H1 (cell line): ENCODE measurements around the gene PPID. TPM values are rescaled to one million over a fixed set of nuclear protein-coding genes. Genes with fewer than 3 reads are reported as not detected.

ENCODE experiments used
- CTCF ChIA-PET: fragments of 300-600 bp; sonication (Branson Sonifier 250); formaldehyde crosslinking; loops from one replicate; lab custom pipeline; 2021; ENCODE audit not compliant: partially characterized antibody; lab: Charles Lee
- POLR2A ChIA-PET: fragments of 300-600 bp; sonication (Branson Sonifier 250); formaldehyde crosslinking; loops from one replicate; lab custom pipeline; 2021; ENCODE audit warnings: inconsistent platforms; ENCODE audit not compliant: partially characterized antibody; lab: Charles Lee
- DNase-seq, 2 experiments: peaks; one replicate each; pipeline versions ENCODE4 v3.0.0 to v3.0.0-alpha.2; 2010 to 2022; ENCODE audit warnings: low spot score in 2 of 2, low read depth in 1 of 2, mixed read lengths in 1 of 2
- FAIRE-seq: peaks from 2 replicates; lab custom pipeline; 2011; peaks lifted over from hg19 to GRCh38; lab: Jason Lieb, UNC
- H2AFZ ChIP-seq: 2 replicates; pipeline ENCODE4 v1.8.1; 2012; ENCODE audit warnings: low read length, inconsistent platforms
- H2AK5ac ChIP-seq: 2 replicates; pipeline ENCODE4 v1.6.1; 2013; ENCODE audit warnings: low read depth, low read length
- H2BK120ac ChIP-seq: replicated peaks from 2 replicates; pipeline ENCODE3; 2013; ENCODE audit warnings: low read depth, low read length, inconsistent platforms
- H2BK12ac ChIP-seq: 2 replicates; pipeline ENCODE4 v1.6.1; 2013; ENCODE audit warnings: low read depth, low read length
- H2BK15ac ChIP-seq: 2 replicates; pipeline ENCODE4 v1.6.1; 2013; ENCODE audit warnings: low read length
- H2BK20ac ChIP-seq: 2 replicates; pipeline ENCODE4 v1.6.1; 2013; ENCODE audit warnings: low read length
- H2BK5ac ChIP-seq: 2 replicates; pipeline ENCODE4 v1.6.1; 2013; ENCODE audit warnings: low read depth, low read length
- H3K14ac ChIP-seq: 2 replicates; pipeline ENCODE4 v1.6.1; 2013; ENCODE audit warnings: inconsistent platforms; ENCODE audit not compliant: insufficient read length
- H3K18ac ChIP-seq: 2 replicates; pipeline ENCODE4 v1.6.1; 2013; ENCODE audit warnings: low read length; ENCODE audit errors: extremely low read depth
- H3K23ac ChIP-seq: 2 replicates; pipeline ENCODE4 v1.6.1; 2013; ENCODE audit warnings: inconsistent platforms; ENCODE audit not compliant: insufficient read length
- H3K23me2 ChIP-seq: 2 replicates; pipeline ENCODE4 v1.6.1; 2013; ENCODE audit warnings: low read depth, low read length
- H3K27ac ChIP-seq: 2 replicates; pipeline ENCODE4 v1.6.1; 2011; ENCODE audit warnings: low read depth, low read length, inconsistent platforms
- H3K27me3 ChIP-seq, 4 experiments: replicated peaks in 1 of 4; 1 replicate in 1 of 4; 2 replicates in 3 of 4; pipeline versions ENCODE4 v1.6.1 to v1.8.1; 2011 to 2013; ENCODE audit warnings: low read length in 3 of 4, mild to moderate bottlenecking in 3 of 4, inconsistent platforms in 2 of 4, mixed read lengths in 2 of 4, moderate library complexity in 1 of 4; ENCODE audit not compliant: control insufficient read depth in 3 of 4, insufficient read depth in 3 of 4; ENCODE audit errors: extremely low read depth in 1 of 4
- H3K36me3 ChIP-seq, 4 experiments: 2 replicates each; pipeline versions ENCODE4 v1.6.1 to v1.8.1; 2011 to 2013; ENCODE audit warnings: mild to moderate bottlenecking in 4 of 4, low read length in 3 of 4, moderate library complexity in 2 of 4, control low read depth in 1 of 4, inconsistent platforms in 1 of 4; ENCODE audit not compliant: insufficient read depth in 4 of 4, control insufficient read depth in 2 of 4
- H3K4ac ChIP-seq: replicated peaks from 2 replicates; pipeline ENCODE3; 2013; ENCODE audit warnings: low read length, low read depth, mixed read lengths, inconsistent platforms; ENCODE audit not compliant: insufficient read length
- H3K4me1 ChIP-seq, 4 experiments: replicated peaks in 1 of 4; 1 replicate in 1 of 4; 2 replicates in 3 of 4; pipeline versions ENCODE4 v1.6.1 to v1.8.1; 2011 to 2013; ENCODE audit warnings: low read length in 3 of 4, inconsistent platforms in 2 of 4, mixed read lengths in 1 of 4; ENCODE audit not compliant: insufficient read depth in 4 of 4, control insufficient read depth in 3 of 4
- H3K4me2 ChIP-seq, 2 experiments: 2 replicates each; pipeline versions ENCODE4 v1.6.1 to v1.8.1; 2011 to 2013; ENCODE audit warnings: low read depth in 2 of 2, low read length in 2 of 2, control low read depth in 1 of 2, inconsistent platforms in 1 of 2, mild to moderate bottlenecking in 1 of 2; ENCODE audit not compliant: insufficient read depth in 1 of 2
- H3K4me3 ChIP-seq, 4 experiments: fragments of 200-600, 300-600 bp in 1 of 4; sonication (generic), shearing (Covaris generic), sonication (Bioruptor Twin) in 1 of 4; 2 replicates each; pipeline versions ENCODE4 v1.5.1 to v1.8.1; 2011 to 2016; ENCODE audit warnings: low read length in 4 of 4, low read depth in 3 of 4, control low read depth in 2 of 4, inconsistent platforms in 2 of 4, mild to moderate bottlenecking in 2 of 4, mixed read lengths in 1 of 4, moderate library complexity in 1 of 4; ENCODE audit not compliant: insufficient read depth in 2 of 4; ENCODE audit errors: extremely low read depth in 1 of 4
- H3K56ac ChIP-seq: replicated peaks from 2 replicates; pipeline ENCODE3; 2013; ENCODE audit warnings: low read depth, mild to moderate bottlenecking, mixed read lengths, low read length, inconsistent platforms; ENCODE audit not compliant: insufficient read length
- H3K79me1 ChIP-seq: 2 replicates; pipeline ENCODE4 v1.6.1; 2013; ENCODE audit warnings: low read depth, low read length, control low read depth
- H3K79me2 ChIP-seq, 2 experiments: 2 replicates each; pipeline versions ENCODE4 v1.6.1 to v1.8.1; 2012 to 2013; ENCODE audit warnings: low read length in 2 of 2, mild to moderate bottlenecking in 2 of 2, inconsistent platforms in 1 of 2; ENCODE audit not compliant: insufficient read depth in 2 of 2, control insufficient read depth in 1 of 2
- H3K9ac ChIP-seq, 4 experiments: replicated peaks in 1 of 4; 1 replicate in 1 of 4; 2 replicates in 3 of 4; pipeline versions ENCODE4 v1.6.1 to v1.8.1; 2011 to 2013; ENCODE audit warnings: low read depth in 3 of 4, low read length in 3 of 4, control low read depth in 2 of 4, mild to moderate bottlenecking in 2 of 4, moderate library complexity in 2 of 4, inconsistent platforms in 1 of 4; ENCODE audit errors: extremely low read depth in 1 of 4
- H3K9me3 ChIP-seq, 2 experiments: 2 replicates each; pipeline versions ENCODE4 v1.6.1 to v1.8.1; 2012 to 2013; ENCODE audit warnings: mild to moderate bottlenecking in 2 of 2, moderate library complexity in 2 of 2, control low read depth in 1 of 2, inconsistent platforms in 1 of 2, low read depth in 1 of 2, low read length in 1 of 2, mixed read lengths in 1 of 2; ENCODE audit not compliant: insufficient read depth in 2 of 2
- H4K20me1 ChIP-seq, 2 experiments: replicated peaks in 1 of 2; 2 replicates each; pipeline versions ENCODE3 to v1.8.1; 2011 to 2013; ENCODE audit warnings: inconsistent platforms in 2 of 2, low read length in 2 of 2, mild to moderate bottlenecking in 1 of 2; ENCODE audit not compliant: insufficient read depth in 2 of 2, control insufficient read depth in 1 of 2
- H4K5ac ChIP-seq: 2 replicates; pipeline ENCODE4 v1.6.1; 2013; ENCODE audit warnings: low read length, low read depth, mixed read lengths, inconsistent platforms; ENCODE audit not compliant: insufficient read length
- H4K8ac ChIP-seq: 2 replicates; pipeline ENCODE4 v1.8.0; 2013; ENCODE audit warnings: mild to moderate bottlenecking, moderate library complexity, low read length, inconsistent platforms; ENCODE audit not compliant: insufficient read depth; ENCODE audit errors: extremely low read depth
- H4K91ac ChIP-seq: replicated peaks from 2 replicates; pipeline ENCODE3; 2013; ENCODE audit warnings: low read length, mixed read lengths, inconsistent platforms; ENCODE audit not compliant: insufficient read length
- BACH1 ChIP-seq: IDR thresholded peaks from 2 replicates; pipeline ENCODE4 v1.6.1; 2012; ENCODE audit warnings: low read length, improper control_type of control experiment
- HDAC6 ChIP-seq: IDR thresholded peaks from one replicate; pipeline ENCODE4 v1.7.1; 2012; ENCODE audit warnings: low read depth, mild to moderate bottlenecking, inconsistent platforms, low read length, moderate library complexity
- KDM5A ChIP-seq: fragments of 200-600 bp; IDR thresholded peaks from 2 replicates; pipeline ENCODE4 v1.7.1; 2012; ENCODE audit warnings: mild to moderate bottlenecking, low read length, inconsistent platforms, mixed read lengths
- MAFK ChIP-seq: IDR thresholded peaks from 2 replicates; pipeline ENCODE4 v1.6.1; 2012; ENCODE audit warnings: low read depth, mild to moderate bottlenecking, improper control_type of control experiment, low read length
- NRF1 ChIP-seq: IDR thresholded peaks from 2 replicates; pipeline ENCODE4 v1.6.1; 2011; ENCODE audit warnings: mild to moderate bottlenecking, low read depth, low read length, improper control_type of control experiment
- RFX5 ChIP-seq: IDR thresholded peaks from 2 replicates; pipeline ENCODE4 v1.6.1; 2011; ENCODE audit warnings: low read depth, low read length, improper control_type of control experiment, borderline replicate concordance
- SP2 ChIP-seq: IDR thresholded peaks from 2 replicates; pipeline ENCODE4 v1.6.1; 2012; ENCODE audit warnings: mild to moderate bottlenecking, low read length, inconsistent platforms
- SP4 ChIP-seq: IDR thresholded peaks from 2 replicates; pipeline ENCODE4 v1.6.1; 2012; ENCODE audit warnings: low read length, inconsistent platforms
- TAF1 ChIP-seq: IDR thresholded peaks from 2 replicates; pipeline ENCODE4 v1.6.1; 2011; ENCODE audit warnings: mild to moderate bottlenecking, low read depth, low read length
- TAF7 ChIP-seq: optimal IDR thresholded peaks from 2 replicates; pipeline ENCODE3; 2011; ENCODE audit warnings: low read depth, mild to moderate bottlenecking, inconsistent platforms, low read length, moderate library complexity, borderline replicate concordance
- TBP ChIP-seq: IDR thresholded peaks from 2 replicates; pipeline ENCODE4 v1.6.1; 2011; ENCODE audit warnings: low read depth, low read length, improper control_type of control experiment
- ZNF274 ChIP-seq: IDR thresholded peaks from 2 replicates; pipeline ENCODE4 v1.7.0; 2012; ENCODE audit warnings: low read length, borderline replicate concordance; ENCODE audit errors: extremely low read depth
- WGBS, 2 experiments: shearing (Covaris generic) in 1 of 2; methylation state at CpG; one replicate each; pipeline versions ENCODE4 v1.1.6 to v1.1.7; 2013 to 2015; ENCODE audit warnings: low lambda C conversion rate in 2 of 2, mixed read lengths in 2 of 2, inconsistent platforms in 1 of 2, low coverage in 1 of 2, missing lambda C conversion rate in 1 of 2; ENCODE audit not compliant: insufficient replicate concordance in 2 of 2, insufficient coverage in 1 of 2, insufficient read length in 1 of 2; ENCODE audit errors: extremely low coverage in 1 of 2, missing lambda C conversion rate in 1 of 2; 5-methylcytosine and 5-hydroxymethylcytosine counted together
- polyA plus RNA-seq, 7 experiments: library from polyadenylated mRNA; depleted of rRNA in 3 of 7; stranded (reverse) in 5 of 7; unstranded in 2 of 7; fragments of >200 nt in 5 of 7; fragments of 200-250 nt in 2 of 7; gene quantifications; 1 replicate in 5 of 7; 2 replicates in 1 of 7; 4 replicates in 1 of 7; pipeline versions ENCODE4 v1.2.1 to v1.2.3, GENCODE V29; 2011 to 2013; ENCODE audit warnings: missing spikeins in 2 of 7, mixed read lengths in 2 of 7
- total RNA-seq: library from RNA; stranded (reverse); fragmentation: NEBNext Ultra II Directional; extraction: Animal tissue kit (Norgen Biotek cat#: 25700); gene quantifications from 2 replicates; pipeline ENCODE4 v1.2.1, GENCODE V29; 2021

The PPID gene
- total and polyA plus RNA-seq, 2 of the 8 experiments (the other 6 are each of a cell fraction or from before 2014, with no cell fraction given): 20.2 to 53.2 TPM

GRCh38 chr4:158766434-158767044 is 43.3 kb upstream of the PPID start:
- H3K56ac ChIP-seq: no peak overlapping the region
- H3K79me2 ChIP-seq: peaks cover 0 to 5% of the 10 kb centered on the region in 2 experiments; a peak in 1 of 4 replicates
- H4K20me1 ChIP-seq: peaks cover 0 to 2% of the 10 kb centered on the region in 2 experiments
- no peaks in the 10 kb centered on the region for H3K79me1 ChIP-seq
- H4K8ac ChIP-seq: no peak overlapping the region
- H2AFZ ChIP-seq: no peak overlapping the region
- no peak overlapping the region for H3K4ac ChIP-seq
- WGBS, 2 experiments: 92% methylated on average over 6 of the region's 6 CpGs; no CpG with 5 or more reads in 1 of the 2 experiments
- ChIA-PET POLR2A (no interaction called here), CTCF (no interaction called here)
- no peak overlapping the region for H3K4me2 ChIP-seq
- H4K91ac ChIP-seq: no peak overlapping the region
- no peak overlapping the region for H2AK5ac ChIP-seq
- no peak overlapping the region for H4K5ac ChIP-seq
- no peak overlapping the region for H3K27ac ChIP-seq
- peaks cover 0 to 5% (median 0%) of the 10 kb centered on the region in 4 experiments; a peak in 2 of 7 replicates for H3K4me1 ChIP-seq
- no peaks in the 10 kb centered on the region for H3K9me3 ChIP-seq
- H3K27me3 ChIP-seq: no peaks in the 10 kb centered on the region; a peak in 1 of 7 replicates
- H2BK15ac ChIP-seq: no peak overlapping the region
- H2BK5ac ChIP-seq: no peak overlapping the region
- no peak overlapping the region for H3K9ac ChIP-seq
- H2BK20ac ChIP-seq: no peak overlapping the region
- no peak overlapping the region for H2BK12ac ChIP-seq
- DNase-seq: no peak
- no peaks in the 10 kb centered on the region for H3K36me3 ChIP-seq
- no peak overlapping the region for H3K14ac ChIP-seq
- no peak for FAIRE-seq
- H3K23ac ChIP-seq: no peak overlapping the region
- peaks cover 8% of the 10 kb centered on the region for H3K23me2 ChIP-seq
- no peak overlapping the region for H3K4me3 ChIP-seq
- H3K18ac ChIP-seq: no peak overlapping the region
- no peak overlapping the region for H2BK120ac ChIP-seq
- TF ChIP-seq HDAC6 (no peak), KDM5A (no peak), MAFK (no peak), BACH1 (no peak), TBP (no peak), SP4 (no peak), ZNF274 (no peak), SP2 (no peak), RFX5 (no peak), TAF1 (no peak), NRF1 (no peak), TAF7 (no peak)
